A549 treated with CpdA at 1 μM for 4 hours (cell line): Measurements from ENCODE around the gene SPDYE2. TPM values are rescaled to one million over a fixed set of nuclear protein-coding genes. Genes with fewer than 3 reads are reported as not detected.

Source experiments
- total RNA-seq: library from RNA; stranded (reverse); fragments of 200-300 nt; extraction: Qiagen RNA extraction; gene quantifications from 5 replicates; pipeline ENCODE4 v1.2.3, GENCODE V29; 2022; ENCODE audit warnings: low read depth

Gene SPDYE2
- total RNA-seq, result not detected in 5 replicates

GRCh38 chr7:102550808-102551422 is at the start of gene SPDYE2:
Gene SPDYE2, plus strand, starts transcription at chr7:102551226. Its CDS starts 2,030 bp downstream, at chr7:102553256.

GRCh38 chr7:102517550-102518147 is 33.4 kb upstream of the SPDYE2 start, which contains the start of gene RASA4B:
Gene RASA4B, minus strand, starts transcription at chr7:102517777. Its CDS starts 67 bp downstream, at chr7:102517710.

GRCh38 chr7:102543596-102543995 is 7.4 kb upstream of the SPDYE2 start, which contains the start of gene UPK3BL2:
Gene UPK3BL2, minus strand, starts transcription at chr7:102543696. Its CDS starts 60 bp downstream, at chr7:102543636.

GRCh38 chr7:102572261-102573239 is 21.5 kb downstream of the SPDYE2 start, which contains the start of gene POLR2J3:
Gene POLR2J3, minus strand, starts transcription at chr7:102572583. Its CDS starts 62 bp downstream, at chr7:102572521.

Other genes starting within 250 kb of the SPDYE2 start
- not detected in 5 replicates for gene SPDYE6, start 194.8 kb upstream of the SPDYE2 start, total RNA-seq
- 21.5 to 25.8 TPM (median 23.1 TPM) in 5 replicates for gene PRKRIP1, start 154.9 kb upstream of the SPDYE2 start, total RNA-seq
- gene ORAI2, start 117.7 kb upstream of the SPDYE2 start, total RNA-seq, result 29.6 to 38.7 TPM (median 32.1 TPM) in 5 replicates
- 9.0 to 13.3 TPM (median 11.9 TPM) in 5 replicates for gene ALKBH4, start 86.4 kb upstream of the SPDYE2 start, total RNA-seq
- 21.5 to 39.8 TPM (median 30.8 TPM) in 5 replicates for gene LRWD1, start 86.2 kb upstream of the SPDYE2 start, total RNA-seq
- 107 to 116 TPM (median 110 TPM) in 5 replicates for gene POLR2J, start 72.3 kb upstream of the SPDYE2 start, total RNA-seq
- 0.89 to 2.3 TPM (median 1.5 TPM) in 5 replicates for gene RASA4B, start 33.4 kb upstream of the SPDYE2 start, total RNA-seq
- 2.3 to 3.1 TPM (median 2.4 TPM) in 5 replicates for gene UPK3BL2, start 7.5 kb upstream of the SPDYE2 start, total RNA-seq
- gene POLR2J3, start 21.4 kb downstream of the SPDYE2 start, total RNA-seq, result 15.3 to 41.1 TPM (median 26.1 TPM) in 5 replicates
- gene RASA4, start 65.5 kb downstream of the SPDYE2 start, total RNA-seq, result 2.1 to 3.4 TPM (median 2.4 TPM) in 5 replicates
- 8.6 to 16.5 TPM (median 13.2 TPM) in 5 replicates for gene UPK3BL1, start 91.6 kb downstream of the SPDYE2 start, total RNA-seq
- gene SPDYE2B, start 99.1 kb downstream of the SPDYE2 start, total RNA-seq, result not detected in 5 replicates
- gene POLR2J2, start 120.4 kb downstream of the SPDYE2 start, total RNA-seq, result 0.12 to 0.87 TPM (median 0.61 TPM) in 5 replicates
- gene FAM185A, start 197.8 kb downstream of the SPDYE2 start, total RNA-seq, result 6.7 to 8.2 TPM (median 7.6 TPM) in 5 replicates